ENCODE data around the gene GRPEL1. TPM values are rescaled to one million over a fixed set of nuclear protein-coding genes. Genes with fewer than 3 reads are reported as not detected.

Gene GRPEL1
- total RNA-seq, 1 experiment from 2014 or later = 40.7 TPM

DNA sequence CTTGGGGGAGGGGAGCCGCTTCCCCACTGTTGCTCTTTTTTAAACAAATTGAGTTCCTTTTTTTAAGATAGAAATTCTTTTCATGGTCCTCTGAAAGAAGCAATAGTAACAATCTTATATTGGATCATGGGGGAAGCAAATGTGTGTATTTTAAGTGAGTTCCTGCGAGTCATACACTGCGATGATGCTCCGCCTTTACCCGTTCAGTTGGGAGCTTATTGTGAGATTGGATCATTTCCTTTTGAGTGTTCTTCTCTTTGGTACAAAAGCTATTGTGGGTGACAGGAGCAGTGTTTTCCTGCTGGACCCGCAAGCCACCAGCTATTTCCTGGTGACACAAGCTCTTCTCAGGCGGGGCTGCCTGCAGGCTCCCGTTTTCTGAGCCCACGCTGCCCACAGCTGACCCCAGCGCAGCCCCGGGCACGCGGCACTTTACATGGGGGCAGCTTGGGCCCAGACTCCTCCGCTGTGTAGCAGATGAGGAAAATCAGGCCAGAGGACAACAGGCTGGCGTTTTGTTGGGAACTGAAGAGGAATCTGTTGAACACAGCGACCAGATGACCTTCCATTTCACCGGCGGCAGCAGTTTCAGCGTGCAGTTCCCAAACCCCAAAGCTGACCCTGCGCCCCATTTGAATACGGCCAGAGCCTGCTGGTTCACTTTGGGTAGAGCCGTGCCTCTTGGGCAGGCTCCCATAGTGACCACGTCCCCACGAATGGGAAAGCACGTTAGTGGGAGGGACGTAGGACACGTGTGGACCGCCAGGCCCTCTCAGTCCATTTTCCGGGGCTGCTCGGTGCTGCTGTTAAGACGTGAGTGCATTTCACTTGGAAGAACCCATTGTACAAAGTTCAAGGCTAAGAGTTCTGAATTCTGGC, 12.5 kb downstream of the GRPEL1 start:
- Histone ChIP-seq H4K5ac (ENCODE audit: insufficient read length, low read depth, low read length) (no peak overlapping the region), H3K4me1 (ENCODE audit: insufficient read depth, low read length) (no peaks in the 10 kb centered on the region), H3K23me2 (ENCODE audit: insufficient read length, low read depth, low read length, poor library complexity, severe bottlenecking) (no peaks in the 10 kb centered on the region), H3K14ac (ENCODE audit: insufficient read depth, low read length) (no peak overlapping the region), H3K27me3 (ENCODE audit: insufficient read depth, low read length) (no peaks in the 10 kb centered on the region), H2AK5ac (ENCODE audit: insufficient read length, low read length) (no peak overlapping the region), H4K20me1 (ENCODE audit: control insufficient read depth, insufficient read depth, insufficient read length) (no peaks in the 10 kb centered on the region), H4K8ac (replicated peaks; ENCODE audit: insufficient read length, low read depth, low read length) (no peak overlapping the region), H3T11ph (ENCODE audit: low read length) (no peak overlapping the region), H2BK120ac (ENCODE audit: low read depth, low read length, poor library complexity, severe bottlenecking) (no peak overlapping the region), H2BK20ac (ENCODE audit: low read depth, low read length, poor library complexity, severe bottlenecking) (no peak overlapping the region), H2BK15ac (ENCODE audit: low read depth, low read length) (no peak overlapping the region), H3K4ac (ENCODE audit: low read depth, low read length) (no peak overlapping the region), H3K9ac (ENCODE audit: extremely low read depth, insufficient read length, low read length) (no peak overlapping the region), H3K79me2 (ENCODE audit: insufficient read depth, low read length) (no peaks in the 10 kb centered on the region), H2BK5ac (ENCODE audit: insufficient read length, low read length) (no peak overlapping the region), H3K23ac (ENCODE audit: insufficient read length, low read depth, low read length) (no peak overlapping the region), H3K79me1 (ENCODE audit: insufficient read depth, low read depth, low read length, poor library complexity, severe bottlenecking) (no peaks in the 10 kb centered on the region), H3K4me2 (ENCODE audit: insufficient read depth, insufficient read length, low read length) (no peak overlapping the region), H2AFZ (ENCODE audit: low read length) (no peak overlapping the region), H4K91ac (ENCODE audit: insufficient read length, low read depth, low read length) (no peak overlapping the region), H3K18ac (ENCODE audit: insufficient read length, low read depth, low read length) (no peak overlapping the region), H3K27ac (ENCODE audit: insufficient read length, low read depth, low read length) (no peak overlapping the region), H2BK12ac (ENCODE audit: insufficient read length, low read depth, low read length) (no peak overlapping the region), H3K56ac (ENCODE audit: insufficient read length, low read depth, low read length) (no peak overlapping the region), H3K9me3 (ENCODE audit: control insufficient read depth, low read depth, low read length) (no peaks in the 10 kb centered on the region)
- no peak overlapping the region for H3K4me3 Mint-ChIP-seq
- no CpG with 5 or more reads among the region's 31 CpGs for WGBS (ENCODE audit: extremely low coverage, insufficient read length, low lambda C conversion rate)
- H3K9me3 Mint-ChIP-seq = no peaks in the 10 kb centered on the region
- TF ChIP-seq CTCF (conservative IDR thresholded peaks at IDR 0.05) = no peak
- H3K27me3 Mint-ChIP-seq (ENCODE audit: low read depth) = no peaks in the 10 kb centered on the region
- peaks cover 5 to 11% of the 10 kb centered on the region in 2 experiments; a peak in 3 of 4 replicates for H3K4me1 Mint-ChIP-seq
- peak overlapping the region in 2 of 3 experiments; percentile 13 to 57; a peak in 3 of 7 replicates for H3K27ac Mint-ChIP-seq
- H3K36me3 Mint-ChIP-seq (ENCODE audit: insufficient read depth in 1 of 3, low read depth in 3 of 3) = peaks cover 9 to 41% (median 34%) of the 10 kb centered on the region in 3 experiments; a peak in 6 of 7 replicates
- DNase-seq = no peak

Data from H9 (cell line).